ENCODE results near the gene FAM78A.

Gene FAM78A

DNA sequence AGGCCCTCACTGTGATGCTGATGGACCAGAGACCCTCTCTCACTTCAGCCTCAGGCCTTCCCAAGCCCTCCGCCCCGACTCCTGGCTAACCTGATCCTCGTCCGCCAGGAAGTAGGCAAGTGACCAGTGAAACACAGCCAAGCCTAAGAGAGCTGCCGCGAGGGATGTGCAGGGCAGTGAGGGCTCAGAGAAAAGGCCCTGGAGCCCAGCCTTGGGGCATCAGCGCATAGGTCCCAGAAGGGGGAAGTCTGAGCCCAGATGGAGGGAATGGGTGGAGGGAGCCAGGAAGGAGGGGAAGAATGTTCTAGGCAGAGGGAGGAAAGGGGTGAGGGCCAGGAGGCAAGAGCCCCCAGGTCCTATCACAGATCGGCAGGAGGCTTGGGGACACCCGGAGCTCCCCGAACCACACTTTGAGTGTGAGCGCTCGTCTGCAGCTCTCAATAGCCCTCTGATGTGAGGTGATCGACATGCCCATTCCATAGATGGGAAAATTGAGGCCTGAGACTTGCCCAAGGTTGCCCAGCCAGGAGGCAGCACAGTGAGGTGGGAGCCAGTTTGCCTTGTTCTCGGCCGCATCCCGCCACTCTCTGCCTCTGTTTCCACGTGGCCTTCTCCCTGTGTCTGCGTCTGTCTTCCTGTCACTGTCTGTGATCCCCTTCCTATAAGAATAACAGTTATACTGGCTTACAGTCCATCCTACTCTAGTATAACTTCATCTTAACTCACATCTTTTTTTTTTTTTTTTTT is 33.4 kb upstream of the FAM78A start:
- DNase-seq (ENCODE audit: low spot score) = no peak
- no peak overlapping the region for H2AFZ ChIP-seq (ENCODE audit: low read length)
- WGBS, 2 donors (ENCODE audit: extremely low coverage in 2 of 2, insufficient read length in 2 of 2, insufficient replicate concordance in 1 of 2) = no CpG with 5 or more reads among the region's 18 CpGs

DNA sequence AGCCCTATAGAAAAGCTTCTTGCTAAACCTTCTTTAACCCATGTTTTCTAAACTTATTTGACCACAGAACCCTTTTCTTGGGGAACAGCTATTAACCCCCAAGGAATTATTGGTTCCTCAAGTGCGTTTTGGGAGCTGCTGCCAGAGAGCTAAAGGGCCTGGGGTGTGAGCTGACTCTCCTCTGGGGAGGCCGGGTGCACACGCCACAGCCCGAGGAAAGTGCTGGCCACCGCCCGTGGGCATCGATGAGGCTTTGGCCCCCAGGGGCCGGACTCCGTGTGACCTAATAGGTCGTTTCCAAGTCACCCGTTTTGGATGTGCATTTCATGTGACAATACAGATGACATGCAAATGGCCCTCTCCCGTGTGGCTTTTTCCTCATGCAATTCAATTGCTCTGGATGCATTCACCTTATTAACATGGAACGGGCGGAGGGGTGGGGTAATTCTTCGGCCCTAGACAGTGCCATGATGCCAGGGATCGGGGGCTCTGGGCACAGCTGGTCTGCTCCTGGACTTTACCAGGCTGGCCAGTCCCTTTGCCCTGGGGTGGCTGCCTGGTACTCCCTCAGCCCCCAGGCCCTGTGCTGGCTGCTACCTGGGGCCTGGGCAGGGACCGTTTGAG is 32.7 kb upstream of the FAM78A start:
- peak overlapping the region; percentile 58 for H3K14ac ChIP-seq (ENCODE audit: low read length)
- H3K9ac ChIP-seq (ENCODE audit: low read depth, low read length, poor library complexity) = no peak overlapping the region
- no peak overlapping the region for H3K4me2 ChIP-seq (ENCODE audit: insufficient read depth, low read length, poor library complexity, severe bottlenecking)
- H3K9me3 ChIP-seq (replicated peaks in 1 of 2; ENCODE audit: control insufficient read depth in 2 of 2, insufficient read depth in 1 of 2, low read depth in 1 of 2, low read length in 2 of 2) = no peaks in the 10 kb centered on the region
- WGBS, 2 donors (ENCODE audit: extremely low coverage in 2 of 2, insufficient read length in 2 of 2, insufficient replicate concordance in 1 of 2) = no CpG with 5 or more reads among the region's 17 CpGs
- no peak overlapping the region for H2BK12ac ChIP-seq (ENCODE audit: low read length)
- H2AK5ac ChIP-seq (ENCODE audit: low read depth, low read length) = peak overlapping the region; percentile 57
- peaks cover 0 to 1% of the 10 kb centered on the region in 2 donors for H3K4me1 ChIP-seq (ENCODE audit: control insufficient read depth in 2 of 2, insufficient read depth in 1 of 2, low read depth in 1 of 2, low read length in 2 of 2)
- peak overlapping the region; percentile 45 for H3K18ac ChIP-seq (ENCODE audit: low read length)
- peak overlapping the region; percentile 55 for H3K23ac ChIP-seq (ENCODE audit: low read depth, low read length, poor library complexity)
- no peaks in the 10 kb centered on the region for H3K36me3 ChIP-seq (replicated peaks in 1 of 2; ENCODE audit: control insufficient read depth in 2 of 2, insufficient read depth in 2 of 2, low read length in 2 of 2)
- H3K27me3 ChIP-seq (ENCODE audit: control insufficient read depth in 3 of 3, insufficient read depth in 3 of 3, low read depth in 1 of 3, low read length in 3 of 3) = no peaks in the 10 kb centered on the region
- H4K8ac ChIP-seq (ENCODE audit: low read depth, low read length) = no peak overlapping the region
- no peak for DNase-seq (ENCODE audit: low spot score)
- H2BK120ac ChIP-seq (ENCODE audit: low read depth, low read length) = peak overlapping the region; percentile 74
- no peak overlapping the region for H2AFZ ChIP-seq (ENCODE audit: low read length)
- peak overlapping the region in 1 of 2 donors; percentile 27 for H3K4me3 ChIP-seq (ENCODE audit: low read length in 2 of 2)
- peak overlapping the region; percentile 26 for H2BK15ac ChIP-seq (ENCODE audit: low read length)
- peak overlapping the region; percentile 24 for H2BK5ac ChIP-seq (ENCODE audit: low read length)
- H3K27ac ChIP-seq (replicated peaks; ENCODE audit: low read length) = no peak overlapping the region
- H4K91ac ChIP-seq (ENCODE audit: low read depth, low read length, poor library complexity) = no peak overlapping the region
- H3K79me1 ChIP-seq (ENCODE audit: low read depth, low read length) = no peaks in the 10 kb centered on the region
- H3K4ac ChIP-seq (ENCODE audit: low read length) = peak overlapping the region; percentile 89

More for the DNA sequence above, 33.4 kb upstream of the FAM78A start:
- Histone ChIP-seq H4K8ac (ENCODE audit: low read depth, low read length) (no peak overlapping the region), H3K79me1 (ENCODE audit: low read depth, low read length) (no peaks in the 10 kb centered on the region), H3K9ac (ENCODE audit: low read depth, low read length, poor library complexity) (no peak overlapping the region), H3K14ac (ENCODE audit: low read length) (peak overlapping the region; percentile 58), H3K27me3 (ENCODE audit: control insufficient read depth in 3 of 3, insufficient read depth in 3 of 3, low read depth in 1 of 3, low read length in 3 of 3) (peaks cover 0 to under 1% (median 0%) of the 10 kb centered on the region in 3 experiments), H3K27ac (replicated peaks; ENCODE audit: low read length) (no peak overlapping the region), H2AK5ac (ENCODE audit: low read depth, low read length) (peak overlapping the region; percentile 57), H2BK120ac (ENCODE audit: low read depth, low read length) (peak overlapping the region; percentile 74), H3K9me3 (replicated peaks in 1 of 2; ENCODE audit: control insufficient read depth in 2 of 2, insufficient read depth in 1 of 2, low read depth in 1 of 2, low read length in 2 of 2) (no peaks in the 10 kb centered on the region), H3K4me1 (ENCODE audit: control insufficient read depth in 2 of 2, insufficient read depth in 1 of 2, low read depth in 1 of 2, low read length in 2 of 2) (no peaks in the 10 kb centered on the region), H2BK5ac (ENCODE audit: low read length) (no peak overlapping the region), H4K91ac (ENCODE audit: low read depth, low read length, poor library complexity) (no peak overlapping the region), H3K18ac (ENCODE audit: low read length) (peak overlapping the region; percentile 45), H3K23ac (ENCODE audit: low read depth, low read length, poor library complexity) (peak overlapping the region; percentile 55), H3K4me2 (ENCODE audit: insufficient read depth, low read length, poor library complexity, severe bottlenecking) (no peak overlapping the region), H3K4me3 (ENCODE audit: low read length in 2 of 2) (no peak overlapping the region), H3K36me3 (replicated peaks in 1 of 2; ENCODE audit: control insufficient read depth in 2 of 2, insufficient read depth in 2 of 2, low read length in 2 of 2) (no peaks in the 10 kb centered on the region), H2BK12ac (ENCODE audit: low read length) (no peak overlapping the region), H3K4ac (ENCODE audit: low read length) (peak overlapping the region; percentile 89), H2BK15ac (ENCODE audit: low read length) (peak overlapping the region; percentile 26)

- no peak overlapping the region for H3K4me2 ChIP-seq (ENCODE audit: insufficient read depth, low read length, poor library complexity, severe bottlenecking)
- no peaks in the 10 kb centered on the region for H3K27me3 ChIP-seq (ENCODE audit: control insufficient read depth in 3 of 3, insufficient read depth in 3 of 3, low read depth in 1 of 3, low read length in 3 of 3)
- no peak overlapping the region for H3K9ac ChIP-seq (ENCODE audit: low read depth, low read length, poor library complexity)
- no peak overlapping the region for H3K14ac ChIP-seq (ENCODE audit: low read length)
- H3K79me1 ChIP-seq (ENCODE audit: low read depth, low read length) = no peaks in the 10 kb centered on the region
- no peak overlapping the region for H4K91ac ChIP-seq (ENCODE audit: low read depth, low read length, poor library complexity)
- no peaks in the 10 kb centered on the region for H3K36me3 ChIP-seq (replicated peaks in 1 of 2; ENCODE audit: control insufficient read depth in 2 of 2, insufficient read depth in 2 of 2, low read length in 2 of 2)
- H3K9me3 ChIP-seq (replicated peaks in 1 of 2; ENCODE audit: control insufficient read depth in 2 of 2, insufficient read depth in 1 of 2, low read depth in 1 of 2, low read length in 2 of 2) = no peaks in the 10 kb centered on the region
- no peak overlapping the region for H2BK12ac ChIP-seq (ENCODE audit: low read length)
- no peak for DNase-seq (ENCODE audit: low spot score)
- H2BK15ac ChIP-seq (ENCODE audit: low read length) = peak overlapping the region; percentile 92
- no peak overlapping the region for H3K4ac ChIP-seq (ENCODE audit: low read length)
- H4K8ac ChIP-seq (ENCODE audit: low read depth, low read length) = no peak overlapping the region
- H3K18ac ChIP-seq (ENCODE audit: low read length) = peak overlapping the region; percentile 85
- WGBS, 2 donors (ENCODE audit: extremely low coverage in 2 of 2, insufficient read length in 2 of 2, insufficient replicate concordance in 1 of 2) = no CpG with 5 or more reads among the region's 11 CpGs
- H2BK120ac ChIP-seq (ENCODE audit: low read depth, low read length) = no peak overlapping the region
- H3K27ac ChIP-seq (replicated peaks; ENCODE audit: low read length) = no peak overlapping the region
- H2AK5ac ChIP-seq (ENCODE audit: low read depth, low read length) = no peak overlapping the region
- H2AFZ ChIP-seq (ENCODE audit: low read length) = no peak overlapping the region
- no peak overlapping the region for H2BK5ac ChIP-seq (ENCODE audit: low read length)
- no peak overlapping the region for H3K4me3 ChIP-seq (ENCODE audit: low read length in 2 of 2)
- H3K4me1 ChIP-seq (ENCODE audit: control insufficient read depth in 2 of 2, insufficient read depth in 1 of 2, low read depth in 1 of 2, low read length in 2 of 2) = peaks cover 0 to 4% of the 10 kb centered on the region in 2 donors
- no peak overlapping the region for H3K23ac ChIP-seq (ENCODE audit: low read depth, low read length, poor library complexity)
These were observed 32.1 kb upstream of the FAM78A start for GRCh38 chr9:131308452-131308851.

DNA sequence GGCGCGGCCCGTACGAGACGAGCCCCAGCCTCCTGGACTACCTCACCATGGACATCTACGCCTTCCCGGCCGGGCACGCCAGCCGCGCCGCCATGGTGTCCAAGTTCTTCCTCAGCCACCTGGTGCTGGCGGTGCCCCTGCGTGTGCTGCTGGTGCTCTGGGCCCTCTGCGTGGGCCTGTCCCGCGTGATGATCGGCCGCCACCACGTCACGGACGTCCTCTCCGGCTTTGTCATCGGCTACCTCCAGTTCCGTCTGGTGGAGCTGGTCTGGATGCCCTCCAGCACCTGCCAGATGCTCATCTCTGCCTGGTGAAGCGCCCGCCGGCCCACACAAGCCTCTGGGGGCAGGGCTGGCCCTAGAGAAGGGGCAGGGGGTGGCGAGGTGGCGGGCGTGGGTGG is 31.7 kb upstream of the FAM78A start:
- H3K4me3 ChIP-seq (ENCODE audit: low read length in 2 of 2) = no peak overlapping the region
- H3K79me1 ChIP-seq (ENCODE audit: low read depth, low read length) = no peaks in the 10 kb centered on the region
- no peaks in the 10 kb centered on the region for H3K27me3 ChIP-seq (ENCODE audit: control insufficient read depth in 3 of 3, insufficient read depth in 3 of 3, low read depth in 1 of 3, low read length in 3 of 3)
- H2BK12ac ChIP-seq (ENCODE audit: low read length) = peak overlapping the region; percentile 73
- H2BK15ac ChIP-seq (ENCODE audit: low read length) = peak overlapping the region; percentile 92
- peak overlapping the region; percentile 43 for H4K8ac ChIP-seq (ENCODE audit: low read depth, low read length)
- no CpG with 5 or more reads among the region's 31 CpGs for WGBS, 2 donors (ENCODE audit: extremely low coverage in 2 of 2, insufficient read length in 2 of 2, insufficient replicate concordance in 1 of 2)
- H2AFZ ChIP-seq (ENCODE audit: low read length) = no peak overlapping the region
- peak overlapping the region; percentile 63 for H2AK5ac ChIP-seq (ENCODE audit: low read depth, low read length)
- H3K18ac ChIP-seq (ENCODE audit: low read length) = peak overlapping the region; percentile 85
- no peak overlapping the region for H3K27ac ChIP-seq (replicated peaks; ENCODE audit: low read length)
- peak overlapping the region; percentile 93 for H3K23ac ChIP-seq (ENCODE audit: low read depth, low read length, poor library complexity)
- H3K9ac ChIP-seq (ENCODE audit: low read depth, low read length, poor library complexity) = no peak overlapping the region
- H3K14ac ChIP-seq (ENCODE audit: low read length) = peak overlapping the region; percentile 71
- H2BK5ac ChIP-seq (ENCODE audit: low read length) = peak overlapping the region; percentile 75
- no peak overlapping the region for H2BK120ac ChIP-seq (ENCODE audit: low read depth, low read length)
- peak overlapping the region; percentile 37 for H3K4ac ChIP-seq (ENCODE audit: low read length)
- no peak overlapping the region for H4K91ac ChIP-seq (ENCODE audit: low read depth, low read length, poor library complexity)
- DNase-seq (ENCODE audit: low spot score) = no peak
- no peaks in the 10 kb centered on the region for H3K9me3 ChIP-seq (replicated peaks in 1 of 2; ENCODE audit: control insufficient read depth in 2 of 2, insufficient read depth in 1 of 2, low read depth in 1 of 2, low read length in 2 of 2)
- H3K4me1 ChIP-seq (ENCODE audit: control insufficient read depth in 2 of 2, insufficient read depth in 1 of 2, low read depth in 1 of 2, low read length in 2 of 2) = peaks cover 0 to 4% of the 10 kb centered on the region in 2 donors
- H3K36me3 ChIP-seq (replicated peaks in 1 of 2; ENCODE audit: control insufficient read depth in 2 of 2, insufficient read depth in 2 of 2, low read length in 2 of 2) = no peaks in the 10 kb centered on the region
- no peak overlapping the region for H3K4me2 ChIP-seq (ENCODE audit: insufficient read depth, low read length, poor library complexity, severe bottlenecking)

Data from neuronal stem cell (in vitro differentiated cells).